Ovary (tissue), 3 donors: ENCODE data around the gene AGXT.

Experiments
- CTCF ChIP-seq, 3 donors: fragments of 450-650 bp in 2 of 3; fragments of 200-600 bp in 1 of 3; IDR thresholded peaks; one replicate each; pipeline versions ENCODE4 v1.5.1 to v1.8.0; 2016 to 2022; ENCODE audit warnings: antibody characterized with exemption in 3 of 3, mild to moderate bottlenecking in 1 of 3
- POLR2A ChIP-seq: fragments of 450-650 bp; IDR thresholded peaks from one replicate; pipeline ENCODE4 v1.6.1; 2017; ENCODE audit warnings: antibody characterized with exemption, mild to moderate bottlenecking, moderate library complexity
- donor health status: DM: no; HTN: no; CAD: no.

DNA sequence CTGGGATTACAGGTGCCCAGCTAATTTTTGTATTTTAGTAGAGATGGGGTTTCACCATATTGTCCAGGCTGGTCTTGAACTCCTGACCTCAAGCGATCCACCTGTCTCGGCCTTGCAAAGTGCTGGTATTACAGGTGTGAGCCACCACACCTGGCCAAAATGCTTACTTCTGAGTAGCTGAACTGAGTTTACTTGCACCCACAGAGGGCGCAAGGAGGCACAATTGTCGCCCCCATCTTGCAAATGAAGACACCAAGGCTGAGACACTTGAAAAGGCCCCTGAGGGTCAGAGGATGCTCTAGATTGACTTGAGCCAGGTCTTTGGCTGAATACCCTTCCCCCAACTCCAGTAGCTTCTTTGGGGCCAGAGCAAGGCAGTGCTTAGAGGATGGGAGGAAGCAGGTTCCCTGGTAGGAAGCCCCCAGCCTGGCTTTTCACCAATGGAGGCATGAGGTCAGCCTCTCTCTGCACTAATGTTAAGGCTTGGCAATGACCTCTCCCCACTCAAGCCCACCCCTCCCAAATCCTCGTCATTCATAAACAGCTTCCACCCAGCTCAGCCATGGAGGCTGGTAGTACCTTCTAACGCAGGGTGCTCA lies 34.1 kb upstream of the AGXT start:
- TF ChIP-seq CTCF (IDR thresholded peaks at IDR 0.05) (no peak), POLR2A (no peak)
